Urinary bladder (tissue), 4 donors: ENCODE measurements around the gene NUDC. TPM values are rescaled to one million over a fixed set of nuclear protein-coding genes. Genes with fewer than 3 reads are reported as not detected.
"Not testable (repeated sequence)": the region's sequence is repeated elsewhere in the genome, so short reads cannot be mapped to it uniquely, and the experiment has no call there.

Experiments used
- DNase-seq: peaks from one replicate; pipeline ENCODE4 v3.0.0-alpha.2; 2015; ENCODE audit errors: extremely low spot score
- H3K27ac ChIP-seq: one replicate; pipeline ENCODE4 v1.5.1; 2013; ENCODE audit warnings: low read depth, mild to moderate bottlenecking, moderate library complexity
- H3K36me3 ChIP-seq: one replicate; pipeline ENCODE4 v1.6.1; 2013; ENCODE audit warnings: mild to moderate bottlenecking, moderate library complexity; ENCODE audit not compliant: insufficient read depth
- H3K4me1 ChIP-seq: one replicate; pipeline ENCODE4 v1.6.1; 2013; ENCODE audit warnings: mild to moderate bottlenecking, moderate library complexity; ENCODE audit not compliant: insufficient read depth
- H3K4me3 ChIP-seq: one replicate; pipeline ENCODE4 v1.5.1; 2013; ENCODE audit warnings: low read depth, low read length
- WGBS: extraction: QIAGEN DNeasy Blood & Tissue Kit; methylation state at CpG from one replicate; pipeline ENCODE4 v1.1.7; 2013; 5-methylcytosine and 5-hydroxymethylcytosine counted together
- polyA plus RNA-seq: library from polyadenylated mRNA; stranded (reverse); fragments of 200-250 nt; gene quantifications from one replicate; pipeline ENCODE4 v1.2.3, GENCODE V29; 2013
- total RNA-seq: library from RNA; depleted of rRNA; stranded (reverse); fragments of >200 nt; gene quantifications from one replicate; pipeline ENCODE4 v1.2.3, GENCODE V29; 2014
- donor health status: healthy with polysubstance abuse.
- donor health status: healthy.

Gene NUDC
- total and polyA plus RNA-seq, 2 donors = 9.7 to 71.0 TPM

DNA sequence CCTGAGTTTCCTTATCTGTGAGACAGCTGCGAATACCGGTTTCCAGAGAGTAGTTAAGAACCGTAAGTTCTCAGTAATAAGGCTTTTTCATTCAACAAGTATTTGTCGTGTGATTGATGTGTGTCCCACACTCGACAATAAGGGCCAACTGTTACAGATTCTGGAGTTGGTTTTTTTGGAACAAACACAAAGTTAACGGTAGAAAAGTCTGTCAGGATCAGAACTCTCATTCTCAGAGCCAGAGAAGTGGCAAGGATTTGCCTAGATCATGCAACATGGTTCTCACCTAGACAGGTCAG, 837 bp downstream of the NUDC start:
- H3K4me3 ChIP-seq = peak overlapping the region; percentile 76
- DNase-seq = no peak
- H3K4me1 ChIP-seq = peaks cover 1% of the 10 kb centered on the region
- H3K36me3 ChIP-seq = peaks cover 2% of the 10 kb centered on the region
- WGBS = 26% methylated on average over 6 of the region's 6 CpGs
- H3K27ac ChIP-seq = no peak overlapping the region

DNA sequence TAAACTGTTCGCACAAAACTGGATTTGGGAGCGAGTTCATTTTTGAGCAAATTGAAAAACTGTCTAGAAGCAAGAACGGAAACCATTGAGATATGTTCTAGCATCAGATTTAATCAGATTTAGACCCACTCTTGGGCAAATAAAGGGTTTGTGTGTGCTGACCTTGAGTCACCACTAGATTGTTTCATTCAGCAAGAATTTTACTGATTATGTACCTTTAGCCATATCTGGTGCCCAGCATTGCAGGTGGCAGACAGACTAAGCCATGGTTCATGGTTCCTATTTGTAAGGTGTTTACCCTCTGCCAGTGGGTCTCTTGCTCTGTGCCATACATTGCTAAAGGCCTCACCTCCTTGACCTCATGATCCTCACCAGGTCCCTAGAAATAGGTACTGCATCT, 1.4 kb downstream of the NUDC start:
- WGBS = 87% methylated on average over 3 of the region's 3 CpGs
- DNase-seq = no peak
- Histone ChIP-seq H3K36me3 (peaks cover 2% of the 10 kb centered on the region), H3K4me1 (peaks cover 1% of the 10 kb centered on the region), H3K4me3 (no peak overlapping the region), H3K27ac (no peak overlapping the region)

DNA sequence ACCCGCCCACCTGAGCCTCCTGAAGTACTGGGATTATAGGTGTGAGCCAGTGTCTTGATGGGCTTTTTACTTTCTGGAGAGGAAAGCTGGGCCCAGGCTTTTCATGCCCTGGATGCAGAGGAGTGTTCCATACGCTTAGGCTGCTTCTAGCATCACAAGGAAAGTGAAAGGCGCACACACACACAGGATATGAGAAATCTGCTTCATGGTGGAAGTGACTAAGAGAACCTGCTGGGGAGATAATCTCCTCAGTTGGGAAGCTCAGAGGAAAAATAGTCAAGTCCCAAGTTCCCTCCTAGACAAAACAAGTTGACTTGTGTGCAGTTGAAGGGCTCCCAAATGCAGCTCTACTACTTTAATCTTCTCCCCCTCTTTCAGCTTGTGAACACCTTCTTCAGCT, 2.2 kb downstream of the NUDC start:
- Histone ChIP-seq H3K4me1 (peaks cover 1% of the 10 kb centered on the region), H3K36me3 (peaks cover 5% of the 10 kb centered on the region), H3K27ac (no peak overlapping the region), H3K4me3 (no peak overlapping the region)
- no peak for DNase-seq
- WGBS = 94% methylated on average over 3 of the region's 3 CpGs

DNA sequence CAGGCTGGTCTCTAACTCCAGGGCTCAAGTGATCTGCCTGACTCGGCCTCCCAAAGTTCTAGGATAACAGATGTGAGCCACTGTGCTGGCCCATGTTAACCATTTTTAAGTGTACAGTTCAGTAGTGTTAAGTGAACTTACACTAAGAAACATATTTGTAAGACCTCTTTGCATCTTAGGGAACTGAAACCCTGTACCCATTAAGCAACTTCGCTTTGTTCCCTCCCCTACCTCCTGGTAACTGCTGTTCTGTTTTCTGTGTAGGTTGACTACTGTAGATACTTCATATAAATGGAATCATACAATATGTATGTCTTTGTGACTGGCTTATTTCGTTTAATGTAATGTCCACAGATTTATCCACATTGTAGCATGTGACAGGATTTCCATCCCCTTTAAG, 11.0 kb downstream of the NUDC start:
- 86% methylated on average over 3 of the region's 3 CpGs for WGBS
- Histone ChIP-seq H3K4me1 (no peaks in the 10 kb centered on the region), H3K27ac (no peak overlapping the region), H3K36me3 (peaks cover 6% of the 10 kb centered on the region), H3K4me3 (no peak overlapping the region)
- no peak for DNase-seq

DNA sequence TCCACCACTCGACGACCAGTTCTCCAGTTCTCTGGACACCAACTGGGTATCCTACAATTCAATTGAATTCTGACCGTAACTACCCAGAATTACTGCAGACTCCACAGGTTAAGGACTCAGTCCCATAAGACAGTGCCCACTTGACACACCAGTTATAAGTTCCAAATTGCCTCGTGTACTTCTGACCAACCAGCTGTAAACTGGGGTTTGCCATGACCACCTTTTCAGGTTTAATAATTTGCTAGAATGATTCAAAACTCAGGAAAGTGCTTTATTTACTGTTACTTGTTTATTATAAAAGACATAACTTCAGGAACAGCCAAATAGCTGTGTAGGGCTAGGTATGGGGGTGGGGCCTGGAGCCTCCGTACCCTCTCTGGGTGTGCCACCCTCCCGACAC, 15.3 kb downstream of the NUDC start:
- no peak overlapping the region for H3K27ac ChIP-seq
- 86% methylated on average over 6 of the region's 6 CpGs for WGBS
- DNase-seq = no peak
- peaks cover 2% of the 10 kb centered on the region for H3K36me3 ChIP-seq
- no peaks in the 10 kb centered on the region for H3K4me1 ChIP-seq
- no peak overlapping the region for H3K4me3 ChIP-seq

DNA sequence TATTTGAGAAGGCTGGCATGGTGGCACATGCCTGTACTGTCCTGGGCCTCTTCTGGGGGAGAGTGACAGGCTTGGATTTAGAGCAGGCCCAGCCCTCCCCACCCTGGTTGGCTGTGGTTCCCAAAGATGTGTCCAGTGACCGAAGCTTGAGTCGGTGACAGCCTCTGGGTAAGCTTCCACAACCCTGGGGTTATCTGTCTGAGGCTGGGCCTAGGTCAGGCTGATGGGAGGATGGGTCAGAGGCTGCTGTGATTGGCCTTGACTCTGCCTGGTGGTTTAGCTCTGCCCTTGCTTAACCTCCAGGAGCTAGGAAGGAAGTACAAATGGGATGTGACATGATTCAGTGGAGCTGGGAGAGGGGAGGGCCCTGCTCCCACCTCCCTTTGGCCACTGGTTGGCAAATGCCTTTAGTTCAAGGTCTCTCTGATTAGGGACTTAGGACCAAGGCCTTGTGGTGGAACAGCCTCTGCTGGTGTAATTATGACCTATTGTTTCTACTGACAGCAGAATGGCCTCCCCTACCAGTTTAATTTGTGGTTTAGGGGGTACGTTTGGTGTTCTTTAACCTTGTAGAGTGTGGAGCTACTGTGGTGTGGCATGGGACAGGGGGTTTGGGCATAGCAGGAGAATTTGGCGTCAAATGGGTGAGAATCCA, 16.6 kb downstream of the NUDC start:
- DNase-seq = no peak
- Histone ChIP-seq H3K36me3 (peaks cover 5% of the 10 kb centered on the region), H3K4me1 (no peaks in the 10 kb centered on the region), H3K4me3 (no peak overlapping the region), H3K27ac (no peak overlapping the region)
- 91% methylated on average over 4 of the region's 4 CpGs for WGBS

DNA sequence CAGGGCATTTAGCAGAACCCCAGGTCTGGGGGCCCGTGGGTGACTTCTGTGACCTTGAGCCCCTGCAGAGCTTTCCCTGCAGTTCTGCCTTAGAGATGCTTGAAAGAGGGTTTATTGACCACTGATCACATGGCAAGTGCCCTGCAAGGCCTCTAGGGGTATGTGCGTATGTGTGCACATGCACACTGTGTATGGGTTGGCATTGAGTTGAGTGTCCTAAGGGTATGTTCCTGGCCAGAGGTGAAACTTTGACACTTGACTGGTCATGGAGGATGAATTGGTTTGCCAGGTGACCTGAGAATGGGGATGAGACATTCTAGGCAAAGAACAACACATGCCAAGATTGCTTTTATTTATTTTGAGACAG, 17.1 kb downstream of the NUDC start:
- Histone ChIP-seq H3K27ac (no peak overlapping the region), H3K4me1 (no peaks in the 10 kb centered on the region), H3K4me3 (no peak overlapping the region), H3K36me3 (peaks cover 5% of the 10 kb centered on the region)
- DNase-seq = no peak
- 93% methylated on average over 2 of the region's 2 CpGs for WGBS

DNA sequence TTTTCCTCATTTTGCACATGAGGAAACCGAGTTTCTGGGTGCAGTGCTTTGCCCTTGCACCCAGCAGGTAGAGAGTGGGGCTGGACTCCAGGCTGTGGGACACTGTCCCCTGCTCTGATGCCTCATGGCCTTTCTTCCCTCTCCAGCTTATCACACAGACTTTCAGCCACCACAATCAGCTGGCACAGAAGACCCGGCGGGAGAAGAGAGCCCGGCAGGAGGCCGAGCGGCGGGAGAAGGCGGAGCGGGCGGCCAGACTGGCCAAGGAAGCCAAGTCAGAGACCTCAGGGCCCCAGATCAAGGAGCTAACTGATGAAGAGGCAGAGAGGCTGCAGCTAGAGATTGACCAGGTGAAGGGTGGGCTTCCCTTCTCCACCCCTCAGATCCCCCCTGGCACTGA, 19.8 kb downstream of the NUDC start:
- DNase-seq = no peak
- Histone ChIP-seq H3K36me3 (peaks cover 3% of the 10 kb centered on the region), H3K4me3 (no peak overlapping the region), H3K4me1 (no peaks in the 10 kb centered on the region), H3K27ac (no peak overlapping the region)
- 96% methylated on average over 10 of the region's 10 CpGs for WGBS

DNA sequence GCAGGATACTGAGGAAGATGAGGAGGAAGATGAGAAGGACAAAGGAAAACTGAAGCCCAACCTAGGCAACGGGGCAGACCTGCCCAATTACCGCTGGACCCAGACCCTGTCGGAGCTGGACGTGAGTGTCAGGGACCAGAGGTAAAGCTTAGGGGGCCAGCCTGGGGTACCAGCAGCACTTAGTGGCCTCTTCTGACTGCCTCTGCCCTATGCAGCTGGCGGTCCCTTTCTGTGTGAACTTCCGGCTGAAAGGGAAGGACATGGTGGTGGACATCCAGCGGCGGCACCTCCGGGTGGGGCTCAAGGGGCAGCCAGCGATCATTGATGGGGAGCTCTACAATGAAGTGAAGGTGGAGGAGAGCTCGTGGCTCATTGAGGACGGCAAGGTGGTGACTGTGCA, 21.1 kb downstream of the NUDC start:
- 95% methylated on average over 12 of the region's 12 CpGs for WGBS

DNA sequence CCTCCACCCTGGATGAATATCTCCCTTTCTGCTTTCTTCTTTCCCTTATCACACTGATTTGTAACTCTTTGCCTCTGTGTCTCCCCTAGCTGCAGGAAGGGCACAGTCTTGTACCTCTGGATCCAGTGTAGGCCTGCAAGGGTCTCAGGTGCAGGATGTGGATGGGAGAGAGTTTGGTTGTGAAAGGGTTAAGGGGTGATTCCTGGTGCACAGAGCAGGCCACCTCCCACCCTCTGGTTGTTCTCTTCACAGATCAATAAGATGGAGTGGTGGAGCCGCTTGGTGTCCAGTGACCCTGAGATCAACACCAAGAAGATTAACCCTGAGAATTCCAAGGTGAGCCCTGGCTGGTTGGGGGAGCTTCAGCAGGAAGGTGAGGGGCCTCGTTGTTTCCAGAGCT, 23.6 kb downstream of the NUDC start:
- no peak overlapping the region for H3K4me3 ChIP-seq
- peaks cover 3% of the 10 kb centered on the region for H3K36me3 ChIP-seq
- no peak overlapping the region for H3K27ac ChIP-seq
- WGBS = 55% methylated on average over 2 of the region's 2 CpGs
- DNase-seq = no peak
- no peaks in the 10 kb centered on the region for H3K4me1 ChIP-seq

More for the DNA sequence above, 21.1 kb downstream of the NUDC start:
- no peaks in the 10 kb centered on the region for H3K4me1 ChIP-seq
- no peak overlapping the region for H3K27ac ChIP-seq
- no peak overlapping the region for H3K4me3 ChIP-seq
- peaks cover 3% of the 10 kb centered on the region for H3K36me3 ChIP-seq
- DNase-seq = no peak

DNA sequence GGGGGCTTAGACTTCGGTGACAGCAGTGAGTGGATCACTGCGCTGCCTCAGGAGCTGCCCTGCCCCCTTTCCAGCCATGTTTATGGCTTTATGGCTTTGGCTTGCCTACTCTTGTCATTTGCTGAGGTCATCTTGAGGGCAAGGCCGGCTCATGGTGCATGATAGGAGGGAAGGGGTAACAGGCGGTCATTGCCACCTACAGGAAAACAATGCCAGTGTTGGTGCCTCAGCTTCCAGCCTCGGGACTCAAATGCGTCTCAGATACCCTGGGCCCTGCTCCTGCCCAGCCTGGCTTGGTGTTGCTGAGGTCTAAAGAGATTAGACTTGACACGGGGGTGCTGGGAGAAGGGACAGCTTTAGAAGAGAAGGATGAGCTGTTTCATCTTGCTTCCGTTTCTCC, 24.2 kb downstream of the NUDC start:
- Histone ChIP-seq H3K4me3 (no peak overlapping the region), H3K27ac (no peak overlapping the region), H3K36me3 (peaks cover 3% of the 10 kb centered on the region), H3K4me1 (no peaks in the 10 kb centered on the region)
- DNase-seq = no peak
- 58% methylated on average over 8 of the region's 8 CpGs for WGBS

DNA sequence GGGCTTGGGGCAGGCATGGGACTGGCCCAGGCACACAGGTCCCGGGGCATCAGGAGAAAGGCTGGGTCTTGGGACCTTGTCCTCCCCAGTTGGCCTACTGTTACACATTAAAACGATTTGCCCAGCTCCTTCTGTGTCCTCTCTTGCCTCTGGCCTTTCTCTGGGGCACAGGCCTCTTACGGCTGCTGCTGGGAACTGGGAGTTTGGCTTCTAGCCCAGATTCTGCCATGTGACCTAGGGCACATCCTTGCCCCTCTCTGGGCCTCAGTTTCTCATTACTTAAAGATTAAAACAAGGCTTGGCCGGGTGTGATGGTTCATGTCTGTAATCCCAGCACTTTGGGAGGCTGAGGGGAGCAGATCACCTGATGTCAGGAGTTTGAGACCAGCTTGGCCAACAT, 24.7 kb downstream of the NUDC start:
- 70% methylated on average over 4 of the region's 4 CpGs for WGBS
- DNase-seq = no peak
- Histone ChIP-seq H3K36me3 (peaks cover 3% of the 10 kb centered on the region), H3K27ac (peak overlapping the region; percentile 1), H3K4me3 (no peak overlapping the region), H3K4me1 (no peaks in the 10 kb centered on the region)

DNA sequence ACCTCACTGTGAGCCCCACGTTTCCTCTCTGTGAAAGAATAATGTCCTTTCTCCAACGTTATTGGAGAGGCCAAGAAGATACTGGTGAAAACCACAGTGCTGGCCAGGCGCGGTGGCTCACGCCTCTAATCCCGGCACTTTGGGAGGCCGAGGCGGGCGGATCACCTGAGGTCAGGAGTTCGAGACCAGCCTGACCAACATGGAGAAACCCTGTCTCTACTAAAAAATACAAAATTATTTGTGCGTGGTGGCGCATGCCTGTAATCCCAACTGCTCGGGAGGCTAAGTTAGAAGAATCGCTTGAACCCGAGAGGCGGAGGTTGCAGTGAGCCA, 27.1 kb downstream of the NUDC start:
- not testable (repeated sequence) for H3K4me3 ChIP-seq, DNase-seq, H3K27ac ChIP-seq, H3K4me1 ChIP-seq, H3K36me3 ChIP-seq
- 90% methylated on average over 16 of the region's 16 CpGs for WGBS

DNA sequence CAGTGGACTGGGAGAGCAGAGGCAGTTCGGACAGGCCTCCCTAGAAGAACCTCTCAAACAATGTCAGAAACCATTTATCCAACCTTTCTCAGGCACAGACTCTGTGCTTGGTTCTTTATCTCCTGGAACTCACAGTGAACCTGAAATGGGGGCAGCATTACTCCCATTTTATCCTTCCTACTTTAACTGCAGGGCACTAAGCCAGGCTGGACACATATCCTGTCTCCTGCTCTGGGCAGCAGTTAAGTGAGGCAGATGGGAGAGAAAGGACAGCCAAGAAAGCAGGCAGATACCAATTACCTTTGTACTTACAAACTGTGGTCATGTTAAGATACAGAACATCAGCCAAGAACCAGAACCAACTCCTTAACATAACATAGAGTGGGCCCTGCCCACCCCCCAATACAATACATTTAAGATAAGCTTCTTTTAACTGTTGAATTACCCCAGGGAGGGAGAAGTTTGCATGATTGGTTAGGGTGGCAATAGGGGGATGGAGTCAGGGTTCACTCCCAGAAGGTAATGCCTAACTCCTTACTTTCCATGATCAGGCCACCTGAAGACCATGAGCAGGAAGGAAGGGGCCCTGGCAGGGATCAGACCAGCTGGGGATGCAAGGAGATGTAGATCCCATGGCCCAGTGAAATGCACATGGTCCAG, 27.9 kb downstream of the NUDC start:
- H3K4me3 ChIP-seq = no peak overlapping the region
- H3K27ac ChIP-seq = no peak overlapping the region
- no peaks in the 10 kb centered on the region for H3K4me1 ChIP-seq
- no peak for DNase-seq
- H3K36me3 ChIP-seq = no peaks in the 10 kb centered on the region
- WGBS = 52% methylated on average over 1 of the region's 1 CpG

DNA sequence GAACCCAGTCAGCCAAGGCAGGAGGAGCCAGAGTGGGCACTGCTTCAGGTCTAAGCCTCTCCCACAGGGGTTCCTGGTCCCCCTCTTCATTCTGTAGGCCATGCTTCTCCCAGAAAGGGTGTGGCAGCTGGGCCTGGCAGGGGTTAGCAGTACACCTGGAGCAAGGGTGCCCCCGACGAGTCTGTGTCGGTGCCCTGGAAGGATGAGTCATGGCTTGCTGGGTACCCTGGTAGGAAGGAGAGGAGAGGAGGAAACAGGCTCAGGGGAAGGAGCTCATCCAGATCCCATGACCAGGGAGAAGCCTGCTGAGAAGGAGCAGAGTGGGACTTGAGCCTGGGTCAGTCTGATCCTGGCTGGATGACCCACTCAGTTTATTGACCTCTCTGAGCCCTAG, 28.4 kb downstream of the NUDC start:
- H3K4me3 ChIP-seq = no peak overlapping the region

More for the DNA sequence above, 28.4 kb downstream of the NUDC start:
- no peaks in the 10 kb centered on the region for H3K4me1 ChIP-seq
- no peaks in the 10 kb centered on the region for H3K36me3 ChIP-seq
- DNase-seq = no peak
- no peak overlapping the region for H3K27ac ChIP-seq
- 70% methylated on average over 3 of the region's 3 CpGs for WGBS
